ENCODE data around the gene HSD11B2. TPM values are rescaled to one million over a fixed set of nuclear protein-coding genes. Genes with fewer than 3 reads are reported as not detected.

Gene HSD11B2
- total and polyA plus RNA-seq, 8 donors, result 0.89 to 837 (median 2.9) TPM; not detected in 1

GRCh38 chr16:67429053-67429798 lies 1.7 kb upstream of the HSD11B2 start:
- Histone ChIP-seq H3K4me3 (no peak overlapping the region), H3K27ac (peak overlapping the region in 1 of 5 donors; percentile 86)

GRCh38 chr16:67429799-67430503 lies 970 bp upstream of the HSD11B2 start:
- H3K27me3 ChIP-seq, result peaks cover 0 to 57% (median 0%) of the 10 kb centered on the region in 3 donors
- H3K27ac ChIP-seq, result peak overlapping the region; percentile 70 to 86 (median 82)
- 24 to 40% (median 34%) methylated on average over 10 to 13 of the region's 13 CpGs for WGBS, 5 donors
- peaks cover 22 to 57% (median 43%) of the 10 kb centered on the region in 4 donors for H3K4me1 ChIP-seq
- H3K36me3 ChIP-seq, result no peaks in the 10 kb centered on the region
- no peak for DNase-seq
- no peaks in the 10 kb centered on the region for H3K9me3 ChIP-seq
- TF ChIP-seq POLR2AphosphoS5 (IDR thresholded peaks at IDR 0.05) (no peak), POLR2A (IDR thresholded peaks at IDR 0.05) (no peak), EP300 (IDR thresholded peaks at IDR 0.05) (no peak), CTCF (IDR thresholded peaks at IDR 0.05) (no peak)
- intact Hi-C loops (cut with DNase I; ENCODE audit: low total_unique reads), result loop anchor here (5.0 kb wide), 1 partner anchor 37 kb away; no protein-coding TSS in a partner anchor
- peak overlapping the region; percentile 50 to 63 (median 53) for H3K4me3 ChIP-seq

More at GRCh38 chr16:67429053-67429798, 1.7 kb upstream of the HSD11B2 start:
- Histone ChIP-seq H3K9me3 (no peaks in the 10 kb centered on the region), H3K36me3 (no peaks in the 10 kb centered on the region), H3K4me1 (peaks cover 22 to 57% (median 43%) of the 10 kb centered on the region in 4 donors), H3K27me3 (peaks cover 0 to 64% (median 0%) of the 10 kb centered on the region in 3 donors)
- intact Hi-C loops (cut with DNase I; ENCODE audit: low total_unique reads), result loop anchor here (5.0 kb wide), 1 partner anchor 38 kb away; no protein-coding TSS in a partner anchor
- TF ChIP-seq CTCF (IDR thresholded peaks at IDR 0.05), result no peak
- no peak for TF ChIP-seq EP300 (IDR thresholded peaks at IDR 0.05)
- no peak for TF ChIP-seq POLR2AphosphoS5 (IDR thresholded peaks at IDR 0.05)
- no peak for TF ChIP-seq POLR2A (IDR thresholded peaks at IDR 0.05)
- WGBS, 5 donors, result 77 to 97% (median 97%) methylated on average over 3 of the region's 3 CpGs
- DNase-seq, result peak; percentile 40 to 59

- Histone ChIP-seq H3K4me3 (peak overlapping the region; percentile 50 to 63 (median 53)), H3K36me3 (peaks cover 0 to 3% (median 2%) of the 10 kb centered on the region in 4 donors), H3K4me1 (peaks cover 22 to 55% (median 43%) of the 10 kb centered on the region in 4 donors), H3K9me3 (no peaks in the 10 kb centered on the region), H3K27me3 (peaks cover 0 to 51% (median 0%) of the 10 kb centered on the region in 3 donors), H3K27ac (peak overlapping the region; percentile 70 to 86 (median 82))
- no peak for TF ChIP-seq EP300 (IDR thresholded peaks at IDR 0.05)
- peak in 2 of 3 donors; percentile 17 to 18 for TF ChIP-seq POLR2AphosphoS5 (IDR thresholded peaks at IDR 0.05)
- DNase-seq, result peak; percentile 65 to 81
- WGBS, 5 donors, result 0 to 3% (median 1%) methylated on average over 23 to 52 of the region's 53 CpGs
- intact Hi-C loops (cut with DNase I; ENCODE audit: low total_unique reads), result no loop called here
Observed at GRCh38 chr16:67430504-67430976, 381 bp upstream of the HSD11B2 start.

GRCh38 chr16:67431775-67432505 lies 1.0 kb downstream of the HSD11B2 start:
- H3K4me3 ChIP-seq, result peak overlapping the region; percentile 50 to 63 (median 53)
- peaks cover 0 to 39% (median 0%) of the 10 kb centered on the region in 3 donors for H3K27me3 ChIP-seq
- no peak for TF ChIP-seq CTCF (IDR thresholded peaks at IDR 0.05)
- no peak for TF ChIP-seq POLR2AphosphoS5 (IDR thresholded peaks at IDR 0.05)
- TF ChIP-seq POLR2A (IDR thresholded peaks at IDR 0.05), result no peak
- no peak for TF ChIP-seq EP300 (IDR thresholded peaks at IDR 0.05)
- intact Hi-C loops (cut with DNase I; ENCODE audit: low total_unique reads), result no loop called here
- 35 to 41% (median 38%) methylated on average over 10 to 13 of the region's 13 CpGs for WGBS, 5 donors
- H3K27ac ChIP-seq, result peak overlapping the region; percentile 65 to 84 (median 81)
- H3K4me1 ChIP-seq, result peaks cover 22 to 49% (median 43%) of the 10 kb centered on the region in 4 donors
- H3K36me3 ChIP-seq, result peaks cover 9 to 17% (median 15%) of the 10 kb centered on the region in 4 donors
- no peaks in the 10 kb centered on the region for H3K9me3 ChIP-seq
- DNase-seq, result peak in 1 of 2 donors; percentile 30
